HG02981 (cell line): ENCODE measurements around the gene SETSIP.
"Not testable (repeated sequence)": the region's sequence is repeated elsewhere in the genome, so short reads cannot be mapped to it uniquely, and the experiment has no call there.

Experiments used
- ATAC-seq: cut with Tn5 transposase; IDR thresholded peaks from one replicate; pipeline ENCODE4 v1.9.1; 2021; ENCODE audit warnings: mild to moderate bottlenecking, moderate library complexity; ENCODE audit not compliant: unreplicated experiment

The SETSIP gene

GRCh38 chr1:92051948-92052347 is 23.3 kb downstream of the SETSIP start:
- no peak for ATAC-seq

GRCh38 chr1:92045766-92046495 is 29.3 kb downstream of the SETSIP start:
- no peak for ATAC-seq

GRCh38 chr1:92043621-92044020 is 31.6 kb downstream of the SETSIP start:
- no peak for ATAC-seq

GRCh38 chr1:92040971-92041370 is 34.2 kb downstream of the SETSIP start:
- ATAC-seq, result no peak

GRCh38 chr1:92038695-92039346 is 36.4 kb downstream of the SETSIP start:
- ATAC-seq, result no peak

- no peak for ATAC-seq
These were observed 37.8 kb downstream of the SETSIP start for GRCh38 chr1:92037400-92037799.

GRCh38 chr1:92031281-92032110 is 43.7 kb downstream of the SETSIP start:
- ATAC-seq, result no peak

GRCh38 chr1:92030656-92031107 is 44.5 kb downstream of the SETSIP start:
- ATAC-seq, result no peak

GRCh38 chr1:92029241-92029922 is 45.8 kb downstream of the SETSIP start:
- ATAC-seq, result no peak

- ATAC-seq, result no peak
These were observed 48.4 kb downstream of the SETSIP start for GRCh38 chr1:92026806-92027205.

GRCh38 chr1:92026042-92026441 is 49.2 kb downstream of the SETSIP start:
- ATAC-seq, result not testable (repeated sequence)
